ENCODE data around the gene CRYZ.

CRYZ gene

GRCh38 chr1:74684301-74684700, 48.5 kb downstream of the CRYZ start:
- Histone ChIP-seq H3K4me3 (ENCODE audit: low read depth, low read length) (no peak overlapping the region), H3K9ac (no peak overlapping the region), H2AFZ (no peak overlapping the region), H3K27me3 (ENCODE audit: control insufficient read depth, insufficient read depth, low read length) (no peaks in the 10 kb centered on the region), H3K4me1 (no peaks in the 10 kb centered on the region), H3K27ac (no peak overlapping the region), H3K9me3 (ENCODE audit: control insufficient read depth, low read length) (no peaks in the 10 kb centered on the region), H3K4me2 (ENCODE audit: low read length) (no peak overlapping the region), H3K79me2 (no peaks in the 10 kb centered on the region), H3K36me3 (ENCODE audit: control insufficient read depth, insufficient read depth, low read length) (no peaks in the 10 kb centered on the region)
- no peak for TF ChIP-seq CTCF (IDR thresholded peaks at IDR 0.05)

- TF ChIP-seq CTCF (IDR thresholded peaks at IDR 0.05), result no peak
- no peaks in the 10 kb centered on the region for H3K4me1 ChIP-seq
- H3K79me2 ChIP-seq, result no peaks in the 10 kb centered on the region
Measured at GRCh38 chr1:74683656-74684055, 49.2 kb downstream of the CRYZ start.

GRCh38 chr1:74681851-74682250, 51.0 kb downstream of the CRYZ start:
- Histone ChIP-seq H2AFZ (no peak overlapping the region), H3K4me2 (ENCODE audit: low read length) (no peak overlapping the region), H3K36me3 (ENCODE audit: control insufficient read depth, insufficient read depth, low read length) (no peaks in the 10 kb centered on the region), H3K27me3 (ENCODE audit: control insufficient read depth, insufficient read depth, low read length) (no peaks in the 10 kb centered on the region), H3K79me2 (no peaks in the 10 kb centered on the region), H3K27ac (no peak overlapping the region), H3K9ac (no peak overlapping the region), H3K9me3 (ENCODE audit: control insufficient read depth, low read length) (no peaks in the 10 kb centered on the region), H3K4me3 (ENCODE audit: low read depth, low read length) (no peak overlapping the region), H3K4me1 (no peaks in the 10 kb centered on the region)
- no peak for TF ChIP-seq CTCF (IDR thresholded peaks at IDR 0.05)

More at GRCh38 chr1:74683656-74684055, 49.2 kb downstream of the CRYZ start:
- Histone ChIP-seq H3K9ac (no peak overlapping the region), H3K9me3 (ENCODE audit: control insufficient read depth, low read length) (no peaks in the 10 kb centered on the region), H3K4me2 (ENCODE audit: low read length) (no peak overlapping the region), H3K27ac (no peak overlapping the region), H3K27me3 (ENCODE audit: control insufficient read depth, insufficient read depth, low read length) (no peaks in the 10 kb centered on the region), H3K36me3 (ENCODE audit: control insufficient read depth, insufficient read depth, low read length) (no peaks in the 10 kb centered on the region), H3K4me3 (ENCODE audit: low read depth, low read length) (no peak overlapping the region), H2AFZ (no peak overlapping the region)

GRCh38 chr1:74681449-74681848, 51.4 kb downstream of the CRYZ start:
- Histone ChIP-seq H3K27ac (no peak overlapping the region), H3K4me1 (no peaks in the 10 kb centered on the region), H3K4me3 (ENCODE audit: low read depth, low read length) (no peak overlapping the region), H3K36me3 (ENCODE audit: control insufficient read depth, insufficient read depth, low read length) (no peaks in the 10 kb centered on the region), H2AFZ (no peak overlapping the region), H3K9me3 (ENCODE audit: control insufficient read depth, low read length) (no peaks in the 10 kb centered on the region), H3K79me2 (no peaks in the 10 kb centered on the region), H3K27me3 (ENCODE audit: control insufficient read depth, insufficient read depth, low read length) (no peaks in the 10 kb centered on the region), H3K4me2 (ENCODE audit: low read length) (no peak overlapping the region), H3K9ac (no peak overlapping the region)
- TF ChIP-seq CTCF (IDR thresholded peaks at IDR 0.05), result no peak

- H3K4me3 ChIP-seq (ENCODE audit: low read depth, low read length), result no peak overlapping the region
- no peak overlapping the region for H3K27ac ChIP-seq
- no peak for TF ChIP-seq CTCF (IDR thresholded peaks at IDR 0.05)
- no peaks in the 10 kb centered on the region for H3K79me2 ChIP-seq
- H3K9ac ChIP-seq, result no peak overlapping the region
- H3K4me1 ChIP-seq, result no peaks in the 10 kb centered on the region
- H3K4me2 ChIP-seq (ENCODE audit: low read length), result no peak overlapping the region
- H3K9me3 ChIP-seq (ENCODE audit: control insufficient read depth, low read length), result no peaks in the 10 kb centered on the region
- no peak overlapping the region for H2AFZ ChIP-seq
- H3K27me3 ChIP-seq (ENCODE audit: control insufficient read depth, insufficient read depth, low read length), result no peaks in the 10 kb centered on the region
- no peaks in the 10 kb centered on the region for H3K36me3 ChIP-seq (ENCODE audit: control insufficient read depth, insufficient read depth, low read length)
Measured at GRCh38 chr1:74681001-74681400, 51.8 kb downstream of the CRYZ start.

Measured in parathyroid adenoma (tissue), 2 donors.